Activated CD4-positive, alpha-beta T cell treated with anti-CD3 and anti-CD28 coated beads for 36 hours (primary cell): Measurements from ENCODE around the gene TBL1XR1. TPM values are rescaled to one million over a fixed set of nuclear protein-coding genes. Genes with fewer than 3 reads are reported as not detected.
A peak's percentile ranks its signal among the peaks of the same experiment; 100 is the strongest.
"Not testable (repeated sequence)": the region's sequence is repeated elsewhere in the genome, so short reads cannot be mapped to it uniquely, and the experiment has no call there.

ENCODE experiments used
- ATAC-seq: fragments of 200-7000 bp; cut with Tn5 transposase; one replicate; pipeline ENCODE4 v1.10.0; 2021; ENCODE audit warnings: mild to moderate bottlenecking, moderate library complexity
- CTCF ChIA-PET: fragments of 350-600 bp; sonication (Branson Sonifier 250); formaldehyde crosslinking; loops from one replicate; lab custom pipeline; 2021; ENCODE audit warnings: antibody characterized with exemption; lab: Charles Lee
- POLR2A ChIA-PET: fragments of 350-600 bp; sonication (Branson Sonifier 250); formaldehyde crosslinking; loops from one replicate; lab custom pipeline; 2021; ENCODE audit warnings: antibody characterized with exemption, inconsistent platforms; lab: Charles Lee
- DNase-seq: peaks from one replicate; pipeline ENCODE4 v3.0.0-alpha.2; 2020
- H3K27ac Mint-ChIP-seq: one replicate; pipeline ENCODE4 v1.8.0; 2021; ENCODE audit warnings: mixed read lengths
- H3K27me3 Mint-ChIP-seq: one replicate; pipeline ENCODE4 v1.8.0; 2021; ENCODE audit warnings: mixed read lengths
- H3K36me3 Mint-ChIP-seq: one replicate; pipeline ENCODE4 v1.8.0; 2021; ENCODE audit warnings: low read depth, mixed read lengths
- H3K4me1 Mint-ChIP-seq: one replicate; pipeline ENCODE4 v1.8.0; 2021; ENCODE audit warnings: mixed read lengths
- H3K4me3 Mint-ChIP-seq: one replicate; pipeline ENCODE4 v1.8.0; 2021; ENCODE audit warnings: mild to moderate bottlenecking, moderate library complexity, mixed read lengths
- H3K9me3 Mint-ChIP-seq: one replicate; pipeline ENCODE4 v1.8.0; 2021; ENCODE audit warnings: low read depth, mixed read lengths
- intact Hi-C, 2 experiments: fragments of 100-400 bp; cut with DNase I in 1 of 2; cut with micrococcal nuclease in 1 of 2; formaldehyde crosslinking; loops; one replicate each; pipeline versions ENCODE4 v1.14.2 to v1.15.1; 2022 to 2024; cut with DNase I, micrococcal nuclease
- total RNA-seq, 2 experiments: library from RNA; stranded (reverse); gene quantifications; one replicate each; pipeline ENCODE4 v1.2.3, GENCODE V29; 2021

TBL1XR1 gene
- total RNA-seq, 2 experiments from 2014 or later = 164 to 226 TPM

- ATAC-seq (no peak), DNase-seq (no peak)
- Mint-ChIP-seq H3K27ac (no peak overlapping the region), H3K9me3 (peaks cover 2% of the 10 kb centered on the region), H3K4me1 (peaks cover 43% of the 10 kb centered on the region), H3K4me3 (no peak overlapping the region), H3K36me3 (peaks cover 2% of the 10 kb centered on the region), H3K27me3 (no peaks in the 10 kb centered on the region)
- CTCF ChIA-PET = interaction anchor here (1.2 to 1.4 kb wide), 2 partner anchors 10 to 146 kb away, joined by 3 to 4 read pairs; no protein-coding TSS in a partner anchor
- POLR2A ChIA-PET = no interaction called here
- intact Hi-C loops = loop anchor here in 1 of 2 experiments (5.0 kb wide), 1 partner anchor 113 kb away; no protein-coding TSS in a partner anchor
Observed at GRCh38 chr3:177203689-177204395, 6.6 kb upstream of the TBL1XR1 start.

- Mint-ChIP-seq H3K4me1 (peaks cover 51% of the 10 kb centered on the region), H3K27ac (peak overlapping the region; percentile 47)
- not testable (repeated sequence) for H3K27me3 Mint-ChIP-seq, ATAC-seq, H3K36me3 Mint-ChIP-seq, DNase-seq, H3K4me3 Mint-ChIP-seq, H3K9me3 Mint-ChIP-seq
- CTCF ChIA-PET = interaction anchor here (0.7 to 1.4 kb wide), 3 partner anchors 9 to 632 kb away, joined by 3 to 4 read pairs (median 3); no protein-coding TSS in a partner anchor
- POLR2A ChIA-PET = interaction anchor here (0.6 kb wide), 1 partner anchor 135 kb away, joined by 3 read pairs; no protein-coding TSS in a partner anchor
- intact Hi-C loops = loop anchor here in 1 of 2 experiments (5.0 kb wide), 1 partner anchor 114 kb away; no protein-coding TSS in a partner anchor
Observed at GRCh38 chr3:177203016-177203415, 5.7 kb upstream of the TBL1XR1 start.

DNA sequence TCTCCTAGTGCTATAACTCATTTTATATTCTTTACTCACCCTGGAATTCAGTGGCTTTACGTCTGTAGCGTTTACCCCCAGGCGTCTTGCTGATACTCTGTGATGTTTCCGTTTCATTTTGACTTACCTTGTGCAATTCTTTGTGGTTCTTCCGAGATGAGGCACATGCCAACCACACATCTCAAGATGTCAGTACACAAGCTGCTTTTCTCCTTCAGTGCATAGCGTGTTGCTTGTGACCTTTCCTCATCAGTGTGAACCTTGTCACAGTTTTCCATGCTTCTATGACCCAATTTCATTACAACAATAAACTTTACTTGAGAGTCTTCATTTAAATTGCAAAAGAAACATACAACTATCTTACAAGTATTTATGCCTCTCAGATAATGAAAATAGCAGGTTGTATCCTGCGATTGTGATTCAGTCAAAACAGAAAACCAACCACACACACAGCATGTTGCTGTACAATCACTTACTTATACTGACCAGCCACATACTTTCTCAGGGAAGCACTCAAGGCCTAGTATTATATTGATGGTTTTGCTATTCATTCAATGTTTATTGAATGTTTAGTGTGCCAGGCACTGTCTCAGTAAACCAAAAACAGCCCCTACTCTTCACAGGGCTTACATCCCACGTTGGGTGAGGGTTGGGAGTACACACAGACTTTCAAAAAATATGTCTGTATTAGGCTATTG lies 4.6 kb upstream of the TBL1XR1 start:
- H3K4me1 Mint-ChIP-seq = peaks cover 52% of the 10 kb centered on the region
- peak; percentile 77 for DNase-seq
- peaks cover 2% of the 10 kb centered on the region for H3K9me3 Mint-ChIP-seq
- peaks cover 2% of the 10 kb centered on the region for H3K36me3 Mint-ChIP-seq
- ATAC-seq = peak; percentile 74
- CTCF ChIA-PET = no interaction called here
- H3K27ac Mint-ChIP-seq = peak overlapping the region; percentile 96
- POLR2A ChIA-PET = interaction anchor here (0.6 to 1.1 kb wide), 4 partner anchors 156 to 224 kb away, joined by 3 to 5 read pairs (median 5); no protein-coding TSS in a partner anchor
- intact Hi-C loops = loop anchor here (1.0 to 5.0 kb wide), 5 partner anchors 115 to 585 kb away; no protein-coding TSS in a partner anchor
- H3K4me3 Mint-ChIP-seq = peak overlapping the region; percentile 70
- H3K27me3 Mint-ChIP-seq = no peaks in the 10 kb centered on the region

GRCh38 chr3:177199206-177199760 lies 2.0 kb upstream of the TBL1XR1 start:
- ChIA-PET POLR2A (interaction anchor here (0.6 to 1.2 kb wide), 2 partner anchors 138 to 159 kb away, joined by 4 read pairs; no protein-coding TSS in a partner anchor), CTCF (interaction anchor here (0.7 to 2.7 kb wide), 4 partner anchors 148 to 378 kb away, joined by 3 to 11 read pairs (median 8); no protein-coding TSS in a partner anchor)
- Mint-ChIP-seq H3K9me3 (peaks cover 2% of the 10 kb centered on the region), H3K4me3 (peak overlapping the region; percentile 42), H3K36me3 (peaks cover 15% of the 10 kb centered on the region), H3K27ac (peak overlapping the region; percentile 79), H3K27me3 (no peaks in the 10 kb centered on the region), H3K4me1 (peaks cover 58% of the 10 kb centered on the region)
- intact Hi-C loops = loop anchor here (5.0 kb wide), 3 partner anchors 77 to 1948 kb away; partner anchors contain the start of gene PIK3CA (in 1 of the 2)
- DNase-seq = peak; percentile 40
- no peak for ATAC-seq

GRCh38 chr3:177197727-177198460 lies 612 bp upstream of the TBL1XR1 start:
- Mint-ChIP-seq H3K4me3 (peak overlapping the region; percentile 66), H3K36me3 (peaks cover 24% of the 10 kb centered on the region), H3K27ac (peak overlapping the region; percentile 79), H3K9me3 (no peaks in the 10 kb centered on the region), H3K4me1 (peaks cover 66% of the 10 kb centered on the region), H3K27me3 (no peaks in the 10 kb centered on the region)
- peak; percentile 16 for ATAC-seq
- intact Hi-C loops = loop anchor here (1.0 to 5.0 kb wide), 8 partner anchors 76 to 1949 kb away; partner anchors contain the start of gene PIK3CA (in 1 of the 2)
- no peak for DNase-seq
- ChIA-PET POLR2A (interaction anchor here (0.5 to 1.0 kb wide), 6 partner anchors 51 to 230 kb away, joined by 3 to 15 read pairs (median 4); no protein-coding TSS in a partner anchor), CTCF (interaction anchor here (1.5 to 2.7 kb wide), 3 partner anchors 146 to 163 kb away, joined by 6 to 11 read pairs (median 11); no protein-coding TSS in a partner anchor)

DNA sequence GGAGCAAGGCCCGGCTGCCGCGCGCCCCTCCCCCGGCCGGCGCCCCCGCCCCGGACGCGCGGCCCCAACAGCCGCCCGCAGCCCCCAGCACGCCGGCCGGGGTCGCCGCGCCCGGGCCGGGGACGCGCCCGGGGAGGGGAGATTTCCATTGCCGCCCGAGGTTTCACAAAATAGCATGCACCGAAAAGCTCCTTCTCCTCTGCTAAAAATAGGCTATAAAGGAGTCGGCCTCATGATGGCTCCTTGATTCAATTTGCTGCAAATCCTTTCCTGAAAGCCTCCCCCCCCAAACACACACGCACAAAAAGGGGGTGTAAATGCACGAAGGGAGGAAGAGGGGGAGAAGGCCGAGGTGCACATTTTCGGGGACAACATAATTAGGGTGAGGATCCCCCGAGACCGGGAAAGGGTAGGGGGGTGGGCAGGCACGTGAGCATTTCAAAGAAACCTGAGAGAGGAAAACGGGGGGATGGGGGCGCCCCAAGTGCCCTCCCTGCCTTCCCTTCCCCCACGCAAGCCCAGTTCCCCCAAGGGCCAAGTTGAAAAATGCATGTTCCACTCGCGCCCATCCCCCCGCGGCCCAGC lies 734 bp downstream of the TBL1XR1 start:
- intact Hi-C loops = loop anchor here (1.0 to 5.0 kb wide), 7 partner anchors 74 to 1951 kb away; partner anchors contain the start of gene PIK3CA (in 1 of the 2)
- Mint-ChIP-seq H3K27ac (peak overlapping the region; percentile 99), H3K4me1 (peaks cover 65% of the 10 kb centered on the region), H3K36me3 (peaks cover 30% of the 10 kb centered on the region), H3K9me3 (no peaks in the 10 kb centered on the region), H3K27me3 (no peaks in the 10 kb centered on the region), H3K4me3 (peak overlapping the region; percentile 88)
- ChIA-PET POLR2A (interaction anchor here (0.5 to 1.4 kb wide), 3 partner anchors 35 to 168 kb away, joined by 3 to 4 read pairs (median 3); no protein-coding TSS in a partner anchor), CTCF (no interaction called here)
- ATAC-seq (peak; percentile 0), DNase-seq (peak; percentile 73)

DNA sequence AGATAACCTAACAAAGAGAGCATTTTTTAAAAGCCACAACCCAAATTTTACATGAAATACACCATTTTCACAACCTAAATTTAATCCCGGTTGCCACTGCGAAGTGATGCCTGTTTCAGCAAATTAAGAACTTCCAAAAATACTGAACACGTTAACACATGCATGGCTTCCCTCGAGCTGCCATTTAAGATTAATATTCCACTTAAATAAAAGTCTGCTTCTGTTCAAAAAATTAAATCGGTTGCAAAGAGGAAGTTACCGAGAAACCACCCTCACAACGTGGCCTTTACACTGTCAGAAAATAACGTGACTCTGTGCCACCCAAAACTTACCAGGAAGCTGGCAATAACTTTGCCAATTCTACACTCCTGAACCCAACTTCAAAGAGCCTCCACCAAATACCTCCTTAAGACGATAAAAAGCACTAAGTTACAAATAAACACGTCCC lies 1.2 kb downstream of the TBL1XR1 start:
- H3K4me1 Mint-ChIP-seq = peaks cover 69% of the 10 kb centered on the region
- ChIA-PET POLR2A (interaction anchor here (0.5 to 1.4 kb wide), 4 partner anchors 8 to 168 kb away, joined by 3 to 4 read pairs (median 3); no protein-coding TSS in a partner anchor), CTCF (interaction anchor here (1.4 to 4.1 kb wide), 2 partner anchors 11 to 76 kb away, joined by 4 to 16 read pairs; no protein-coding TSS in a partner anchor)
- intact Hi-C loops = loop anchor here (1.0 to 5.0 kb wide), 4 partner anchors 74 to 1951 kb away; partner anchors contain the start of gene PIK3CA (in 1 of the 2)
- no peaks in the 10 kb centered on the region for H3K9me3 Mint-ChIP-seq
- H3K36me3 Mint-ChIP-seq = peaks cover 34% of the 10 kb centered on the region
- peak overlapping the region; percentile 88 for H3K4me3 Mint-ChIP-seq
- H3K27me3 Mint-ChIP-seq = no peaks in the 10 kb centered on the region
- DNase-seq (no peak), ATAC-seq (no peak)
- peak overlapping the region; percentile 99 for H3K27ac Mint-ChIP-seq

DNA sequence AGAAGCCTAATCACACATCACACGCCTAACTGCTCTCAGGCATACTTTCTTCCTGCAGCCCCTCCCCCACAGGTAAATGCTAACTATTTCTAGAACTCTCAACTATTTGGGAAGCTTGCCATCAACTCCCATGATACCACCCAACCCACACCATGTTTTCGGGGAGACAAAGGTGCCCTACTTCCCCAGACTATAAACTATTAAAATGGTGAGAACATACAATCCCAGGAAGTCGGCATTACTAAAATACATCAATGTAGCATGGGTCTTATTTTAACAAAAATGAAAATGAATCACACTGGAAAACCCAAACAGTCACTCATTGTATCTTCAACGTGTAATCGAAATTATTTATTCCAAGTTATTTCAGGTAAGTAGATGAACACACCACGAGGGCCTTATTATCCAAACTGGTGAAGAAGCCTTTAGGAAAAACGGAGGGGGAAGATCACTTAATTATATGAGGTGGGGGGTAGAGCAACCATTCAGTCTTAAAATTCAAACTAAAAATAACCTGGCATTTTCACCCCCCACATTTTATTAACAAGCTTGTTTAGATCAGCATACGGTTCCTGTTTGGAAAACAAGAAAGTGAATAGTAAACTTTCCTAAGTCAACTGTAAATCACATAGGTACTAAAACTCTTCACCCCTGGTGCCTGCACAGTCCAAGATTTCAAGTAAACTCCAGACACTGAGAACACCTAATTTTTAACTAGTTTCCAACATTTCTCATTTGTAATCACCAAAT lies 1.9 kb downstream of the TBL1XR1 start:
- intact Hi-C loops = loop anchor here (2.0 to 5.0 kb wide), 6 partner anchors 45 to 1952 kb away; partner anchors contain the start of gene PIK3CA (in 1 of the 2)
- peak overlapping the region; percentile 88 for H3K4me3 Mint-ChIP-seq
- peaks cover 38% of the 10 kb centered on the region for H3K36me3 Mint-ChIP-seq
- H3K4me1 Mint-ChIP-seq = peaks cover 69% of the 10 kb centered on the region
- peak overlapping the region; percentile 99 for H3K27ac Mint-ChIP-seq
- ATAC-seq = no peak
- POLR2A ChIA-PET = interaction anchor here (0.6 to 0.7 kb wide), 2 partner anchors 8 to 165 kb away, joined by 3 to 4 read pairs; no protein-coding TSS in a partner anchor
- CTCF ChIA-PET = interaction anchor here (0.6 to 4.1 kb wide), 8 partner anchors 11 to 159 kb away, joined by 3 to 16 read pairs (median 4); no protein-coding TSS in a partner anchor
- no peaks in the 10 kb centered on the region for H3K27me3 Mint-ChIP-seq
- DNase-seq = peak; percentile 41
- H3K9me3 Mint-ChIP-seq = no peaks in the 10 kb centered on the region

DNA sequence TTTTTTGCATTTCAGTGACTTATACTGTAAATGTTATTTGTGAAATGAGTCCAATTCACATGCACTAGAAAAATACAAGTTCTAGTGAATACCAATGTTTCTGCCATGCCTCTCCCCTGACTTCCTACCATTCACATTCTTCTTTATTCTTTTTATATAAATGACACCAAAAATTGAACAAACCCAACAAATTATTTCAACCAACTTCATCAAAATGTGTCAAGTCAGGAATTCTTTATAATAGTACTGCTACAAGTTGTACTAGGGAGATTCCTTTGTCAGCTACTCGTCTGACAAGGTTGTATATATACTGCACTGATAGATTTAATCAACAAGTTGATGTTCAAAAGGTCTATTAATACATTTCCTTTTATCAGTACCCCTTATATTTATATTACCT lies 3.0 kb downstream of the TBL1XR1 start:
- peaks cover 60% of the 10 kb centered on the region for H3K4me1 Mint-ChIP-seq

More for the DNA sequence above, 3.0 kb downstream of the TBL1XR1 start:
- DNase-seq (no peak), ATAC-seq (no peak)
- H3K27me3 Mint-ChIP-seq = no peaks in the 10 kb centered on the region
- peak overlapping the region; percentile 88 for H3K4me3 Mint-ChIP-seq
- H3K9me3 Mint-ChIP-seq = no peaks in the 10 kb centered on the region
- peak overlapping the region; percentile 99 for H3K27ac Mint-ChIP-seq
- intact Hi-C loops = loop anchor here (2.0 kb wide), 3 partner anchors 43 to 137 kb away; no protein-coding TSS in a partner anchor
- POLR2A ChIA-PET = interaction anchor here (0.6 to 1.0 kb wide), 3 partner anchors 9 to 330 kb away, joined by 3 to 5 read pairs (median 3); no protein-coding TSS in a partner anchor
- CTCF ChIA-PET = interaction anchor here (0.9 to 4.1 kb wide), 9 partner anchors 9 to 131 kb away, joined by 3 to 16 read pairs (median 4); no protein-coding TSS in a partner anchor
- peaks cover 38% of the 10 kb centered on the region for H3K36me3 Mint-ChIP-seq
